ENCODE results near the gene HNRNPR.
A peak's percentile ranks its signal among the peaks of the same experiment; 100 is the strongest.
"Not testable (repeated sequence)": the region's sequence is repeated elsewhere in the genome, so short reads cannot be mapped to it uniquely, and the experiment has no call there.

HNRNPR gene

GRCh38 chr1:23344111-23344986, at the start of gene HNRNPR:
TSS of gene HNRNPR (minus strand) at chr1:23344284. CDS start at chr1:23341008, 3,276 bp downstream.
- peak; percentile 99 for DNase-seq

DNA sequence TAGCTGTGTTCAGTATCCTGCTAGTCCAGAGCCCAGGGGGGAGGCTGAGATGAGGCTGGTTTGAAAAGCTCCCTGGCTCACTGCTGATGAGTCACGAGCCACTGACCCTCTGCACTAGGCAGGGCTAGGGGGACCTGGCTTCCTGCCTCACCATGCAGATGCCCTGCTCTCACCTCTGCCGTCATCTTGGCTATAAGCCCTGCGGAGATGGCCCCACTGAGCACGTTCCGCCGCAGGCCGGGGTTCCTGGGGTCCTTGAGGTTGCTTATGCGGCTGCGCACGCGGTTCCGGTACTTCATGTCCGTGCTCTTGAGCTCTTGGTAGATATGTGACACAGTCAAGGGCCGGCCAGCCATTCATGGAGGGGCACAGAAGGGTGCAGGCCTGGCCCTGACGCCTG, 49.6 kb upstream of the HNRNPR start:
- no peak for DNase-seq

- no peak for DNase-seq
These were observed 48.2 kb upstream of the HNRNPR start for GRCh38 chr1:23392125-23392855.

GRCh38 chr1:23389837-23390321, 45.8 kb upstream of the HNRNPR start:
- DNase-seq = no peak

DNA sequence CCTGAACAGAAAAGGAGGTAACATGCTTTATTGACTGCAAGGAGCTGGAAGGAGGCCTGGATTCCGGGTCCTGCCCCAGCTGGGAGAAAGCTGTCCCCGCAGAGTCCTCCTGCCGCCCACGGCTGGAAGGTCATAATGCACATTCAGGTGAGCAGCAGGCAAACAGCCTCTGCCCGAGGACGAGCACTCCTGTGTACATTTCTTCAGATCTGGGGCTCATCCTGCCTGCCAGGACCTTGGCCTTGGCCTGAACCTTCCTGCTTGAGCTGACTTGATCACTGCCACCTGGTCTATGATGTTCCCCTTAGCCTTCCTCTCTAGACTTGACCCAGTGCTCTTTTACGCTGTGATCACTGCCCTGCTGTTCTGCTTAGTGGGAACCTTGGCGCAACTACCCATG, 43.4 kb upstream of the HNRNPR start:
- no peak for DNase-seq

DNA sequence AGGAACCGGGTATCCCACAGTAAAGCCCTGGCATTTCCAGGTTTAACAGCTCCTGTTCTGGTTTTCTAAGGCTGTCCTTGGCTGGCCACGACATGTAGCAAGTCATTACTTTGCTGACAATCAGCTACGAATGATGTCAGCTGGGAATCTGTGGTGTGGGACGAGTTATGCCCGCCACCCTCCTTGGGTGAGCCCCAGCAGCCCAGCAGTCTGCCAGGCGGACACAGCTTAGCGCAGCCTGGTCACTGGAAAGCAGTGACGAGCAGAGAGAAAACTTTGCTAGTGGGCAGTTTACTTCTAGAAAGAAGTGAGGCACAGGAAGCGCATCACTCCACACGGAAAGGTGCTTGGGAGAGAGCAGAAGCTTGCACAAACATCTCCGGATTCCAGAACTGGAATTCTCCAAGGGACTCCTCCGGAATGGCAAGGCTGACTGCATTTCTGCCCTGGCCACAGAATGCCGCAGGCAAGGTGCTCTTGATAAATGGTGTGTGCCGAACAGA, 41.1 kb upstream of the HNRNPR start:
- DNase-seq = no peak

DNA sequence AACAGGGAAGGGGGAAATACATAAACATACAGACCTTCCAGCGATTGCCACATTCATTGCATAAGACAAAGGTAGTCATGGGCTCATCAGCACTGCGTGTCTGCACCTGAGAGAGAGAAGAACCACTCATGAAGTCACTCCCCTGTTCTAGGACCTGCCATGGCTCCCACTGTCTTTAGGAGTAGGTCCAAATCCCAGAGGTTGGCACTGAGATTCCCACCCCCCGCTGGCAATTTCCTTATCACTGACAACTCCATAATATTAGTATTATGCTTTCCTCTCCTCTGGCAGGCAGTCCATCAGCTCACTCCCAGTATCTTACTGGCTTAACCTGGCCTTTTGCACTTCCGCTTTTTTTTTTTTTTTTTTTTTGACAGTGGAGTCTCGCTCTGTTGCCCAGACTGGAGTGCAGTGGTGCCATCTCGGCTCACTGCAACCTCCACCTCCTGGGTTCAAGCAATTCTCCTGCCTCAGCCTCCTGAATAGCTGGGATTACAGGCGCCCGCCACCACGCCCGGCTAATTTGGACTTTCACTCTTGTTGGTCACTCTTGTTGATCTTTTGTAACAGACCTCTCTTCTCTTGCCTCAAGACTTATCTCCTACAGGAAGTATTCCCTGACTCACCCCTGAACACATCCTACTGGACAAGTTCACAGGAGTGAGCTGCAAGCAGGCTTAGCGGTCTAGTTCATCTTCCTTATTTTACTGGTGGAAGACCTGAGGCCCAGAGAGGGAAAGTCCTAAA, 40.4 kb upstream of the HNRNPR start:
- no peak for DNase-seq

- no peak for DNase-seq
These were observed 39.7 kb upstream of the HNRNPR start for GRCh38 chr1:23383577-23384311.

GRCh38 chr1:23381233-23381885, 37.3 kb upstream of the HNRNPR start:
- no peak for DNase-seq

- DNase-seq = no peak
These were observed 36.6 kb upstream of the HNRNPR start for GRCh38 chr1:23380719-23381118.

GRCh38 chr1:23380236-23380635, 36.2 kb upstream of the HNRNPR start:
- DNase-seq = not testable (repeated sequence)

GRCh38 chr1:23376890-23377811, 33.1 kb upstream of the HNRNPR start:
- no peak for DNase-seq

GRCh38 chr1:23374079-23374735, 30.1 kb upstream of the HNRNPR start:
- not testable (repeated sequence) for DNase-seq

GRCh38 chr1:23371987-23372880, 28.1 kb upstream of the HNRNPR start:
- no peak for DNase-seq

GRCh38 chr1:23370709-23371584, 26.9 kb upstream of the HNRNPR start:
- DNase-seq = no peak

DNA sequence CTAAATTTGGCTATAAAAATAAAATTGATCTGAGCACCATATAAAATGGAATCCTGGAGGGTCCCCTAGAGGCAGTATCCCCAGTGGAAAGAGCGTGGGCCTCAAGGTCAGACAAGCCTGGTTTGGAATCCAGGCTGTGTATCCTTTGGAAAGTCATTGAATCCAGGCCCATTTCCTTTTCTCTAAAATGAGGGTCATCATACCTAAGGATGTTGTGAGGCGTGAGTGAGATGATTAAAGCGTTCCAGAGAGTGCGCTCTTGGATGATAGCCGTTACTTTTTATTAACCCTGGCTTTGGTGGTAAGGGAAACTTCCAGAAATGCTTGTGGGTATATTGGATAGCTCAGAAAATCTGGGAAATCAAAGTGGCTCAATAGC, 26.2 kb upstream of the HNRNPR start:
- no peak for DNase-seq

DNA sequence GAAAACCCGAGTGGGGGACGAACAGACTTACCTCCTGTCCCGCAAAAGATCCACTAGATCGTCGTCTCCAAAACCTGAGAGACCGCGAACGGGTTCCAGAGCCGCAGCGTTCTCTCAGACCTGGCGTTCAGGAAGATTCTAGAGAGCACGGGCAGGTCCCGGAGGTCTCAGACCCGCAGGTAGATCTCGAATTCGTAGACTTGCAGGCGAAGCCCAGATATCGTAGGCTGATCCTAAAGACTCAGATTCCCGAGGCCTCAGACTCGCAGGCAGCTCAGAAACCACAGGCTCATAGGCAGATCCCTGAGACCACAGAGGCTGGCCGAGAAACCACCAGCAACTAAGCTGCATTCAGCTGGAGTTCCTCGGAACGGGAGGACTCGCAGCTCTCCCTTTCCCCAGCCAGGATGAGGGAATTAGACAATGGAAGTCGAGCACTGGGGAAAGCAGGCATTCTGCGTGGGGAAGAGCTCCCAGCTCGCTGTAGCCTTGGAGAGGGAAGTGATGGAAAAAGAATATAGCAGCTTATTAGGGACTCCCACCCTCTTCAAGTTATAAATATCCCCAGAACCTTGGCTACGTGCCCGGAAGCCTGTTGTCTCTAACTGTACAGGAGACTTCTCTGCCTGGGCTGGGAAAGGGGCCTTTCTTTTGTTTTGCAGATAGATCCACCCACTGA, 25.4 kb upstream of the HNRNPR start, which contains the start of gene ZNF436:
Gene ZNF436, minus strand, starts transcription at position 502 of the 679 bp plus-strand sequence. CDS start 1,831 bp downstream, outside the sequence.
- peak; percentile 49 for DNase-seq
